K562 (cell line): ENCODE results near the gene TMEM217. TPM values are rescaled to one million over a fixed set of nuclear protein-coding genes. Genes with fewer than 3 reads are reported as not detected.

Source experiments
- BRD9 ChIP-seq: fragments of 450-650 bp; IDR thresholded peaks from 2 replicates; pipeline ENCODE4 v1.6.1; 2018; ENCODE audit warnings: low read depth; ENCODE audit not compliant: partially characterized antibody
- CHD1 ChIP-seq: fragments of 200-600 bp; sonication (generic); IDR thresholded peaks from one replicate; pipeline ENCODE4 v1.6.1; 2012; ENCODE audit warnings: mild to moderate bottlenecking, moderate library complexity, low read length, inconsistent platforms
- ELF1 ChIP-seq: fragments of 200-800 bp; sonication (Bioruptor generic); IDR thresholded peaks from 2 replicates; pipeline ENCODE4 v1.6.1; 2016; ENCODE audit warnings: missing genetic modification characterization, missing compliant biosample characterization
- ELF4 ChIP-seq: fragments of 450-650 bp; formaldehyde crosslinking; IDR thresholded peaks from 2 replicates; pipeline ENCODE4 v1.4.0; 2022; ENCODE audit warnings: missing genetic modification characterization
- FIP1L1 ChIP-seq: fragments of 200-400 bp; formaldehyde crosslinking; IDR thresholded peaks from 2 replicates; pipeline ENCODE4 v1.6.1; 2018; ENCODE audit warnings: mild to moderate bottlenecking, low read depth, low read length; ENCODE audit not compliant: poor library complexity, severe bottlenecking
- GTF2A2 ChIP-seq: IDR thresholded peaks from 2 replicates; pipeline ENCODE4 v1.6.1; 2016; ENCODE audit warnings: mild to moderate bottlenecking, missing genetic modification characterization, missing compliant biosample characterization
- POLR2H ChIP-seq: IDR thresholded peaks from 2 replicates; pipeline ENCODE4 v1.6.1; 2016; ENCODE audit warnings: missing genetic modification characterization, low read depth, mild to moderate bottlenecking, control low read depth, missing compliant biosample characterization, moderate library complexity
- RCOR1 ChIP-seq, 2 experiments: IDR thresholded peaks; 2 replicates each; pipeline ENCODE4 v1.6.1; 2012; ENCODE audit warnings: low read depth in 2 of 2, low read length in 2 of 2, borderline replicate concordance in 1 of 2, improper control_type of control experiment in 1 of 2
- SLC30A9 ChIP-seq: fragments of 250-450 bp; sonication (Bioruptor Pico); IDR thresholded peaks from 2 replicates; pipeline ENCODE4 v1.8.0; 2022; ENCODE audit warnings: mild to moderate bottlenecking, moderate library complexity
- TEAD1 ChIP-seq, 2 experiments: fragments of 450-650 bp in 1 of 2; sonication (generic) in 1 of 2; formaldehyde crosslinking; IDR thresholded peaks; 2 replicates each; pipeline versions ENCODE4 v1.4.0 to v1.8.0; 2020 to 2022; ENCODE audit warnings: mild to moderate bottlenecking in 2 of 2, missing genetic modification reagents in 1 of 2
- THRAP3 ChIP-seq: fragments of 450-650 bp; IDR thresholded peaks from 2 replicates; pipeline ENCODE4 v1.6.1; 2016; ENCODE audit warnings: mild to moderate bottlenecking, inconsistent platforms, borderline replicate concordance
- ZBTB8A ChIP-seq: fragments of 450-650 bp; IDR thresholded peaks from 2 replicates; pipeline ENCODE4 v1.6.1; 2018; ENCODE audit warnings: mild to moderate bottlenecking, moderate library complexity; ENCODE audit not compliant: partially characterized antibody
- ZNF175 ChIP-seq: fragments of 200-800 bp; sonication (Bioruptor generic); IDR thresholded peaks from 2 replicates; pipeline ENCODE4 v1.6.1; 2016; ENCODE audit warnings: low read depth, mild to moderate bottlenecking, missing genetic modification characterization, missing compliant biosample characterization
- ZNF408 ChIP-seq: fragments of 250-450 bp; sonication (Bioruptor Pico); IDR thresholded peaks from 2 replicates; pipeline ENCODE4 v1.4.0; 2020; ENCODE audit warnings: low read depth, mild to moderate bottlenecking, moderate library complexity
- ZNF41 ChIP-seq: fragments of 250-450 bp; sonication (Bioruptor Pico); conservative IDR thresholded peaks from 2 replicates; pipeline ENCODE4 v1.4.0; 2020; ENCODE audit warnings: mild to moderate bottlenecking
- ZNF518B ChIP-seq: fragments of 250-450 bp; sonication (Bioruptor Pico); IDR thresholded peaks from 2 replicates; pipeline ENCODE4 v1.5.0; 2021; ENCODE audit warnings: mild to moderate bottlenecking, moderate library complexity
- polyA plus RNA-seq, 8 experiments: library from polyadenylated mRNA; depleted of rRNA in 4 of 8; stranded (reverse) in 5 of 8; unstranded in 3 of 8; fragments of >200 nt; fragmentation: Nextera tagmentation in 2 of 8; fragmentation: Illumina TruSeq in 1 of 8; extraction: Ambion mirVana in 2 of 8; extraction: Trizol in 1 of 8; gene quantifications; 2 replicates each; pipeline versions ENCODE4 v1.2.1 to v1.2.3, GENCODE V29; 2011 to 2014; ENCODE audit warnings: inconsistent platforms in 1 of 8, missing spikeins in 1 of 8
- total RNA-seq, 7 experiments: library from RNA; depleted of rRNA in 6 of 7; stranded (reverse); fragments of >200 nt in 6 of 7; fragmentation: Illumina TruSeq in 2 of 7; extraction: Trizol in 2 of 7; gene quantifications; 2 replicates each; pipeline versions ENCODE4 v1.2.1 to v1.2.3, GENCODE V29; 2011 to 2021; ENCODE audit warnings: low replicate concordance in 1 of 7
- TF ChIP-seq, protein P1 (sequence below): fragments of 450-650 bp; formaldehyde crosslinking; IDR thresholded peaks from 2 replicates; pipeline ENCODE4 v1.4.0; 2020; ENCODE audit warnings: mild to moderate bottlenecking, mixed read lengths
- TF ChIP-seq, protein P2 (sequence below): sonication (generic); formaldehyde crosslinking; IDR thresholded peaks from 2 replicates; pipeline ENCODE4 v1.8.0; 2023; ENCODE audit warnings: mild to moderate bottlenecking, missing genetic modification reagents

The TMEM217 gene
- total and polyA plus RNA-seq, 9 of the 15 experiments (the other 6 are each of a cell fraction or from before 2014, with no cell fraction given): 1.3 to 8.0 (median 1.9) TPM

- TF ChIP-seq, protein P1, sequence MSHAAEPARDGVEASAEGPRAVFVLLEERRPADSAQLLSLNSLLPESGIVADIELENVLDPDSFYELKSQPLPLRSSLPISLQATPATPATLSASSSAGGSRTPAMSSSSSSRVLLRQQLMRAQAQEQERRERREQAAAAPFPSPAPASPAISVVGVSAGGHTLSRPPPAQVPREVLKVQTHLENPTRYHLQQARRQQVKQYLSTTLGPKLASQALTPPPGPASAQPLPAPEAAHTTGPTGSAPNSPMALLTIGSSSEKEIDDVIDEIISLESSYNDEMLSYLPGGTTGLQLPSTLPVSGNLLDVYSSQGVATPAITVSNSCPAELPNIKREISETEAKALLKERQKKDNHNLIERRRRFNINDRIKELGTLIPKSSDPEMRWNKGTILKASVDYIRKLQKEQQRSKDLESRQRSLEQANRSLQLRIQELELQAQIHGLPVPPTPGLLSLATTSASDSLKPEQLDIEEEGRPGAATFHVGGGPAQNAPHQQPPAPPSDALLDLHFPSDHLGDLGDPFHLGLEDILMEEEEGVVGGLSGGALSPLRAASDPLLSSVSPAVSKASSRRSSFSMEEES: no peak; the same call in 1 of the 2 replicates
- 0 out of 2 replicates have a peak, but pooled peaks have one; percentile 9 for TF ChIP-seq ZNF41
- TF ChIP-seq GTF2A2 (tag): no peak
- TF ChIP-seq CHD1: peak; percentile 68
- TF ChIP-seq ZNF408 (CRISPR knock-in tag): no peak
- TF ChIP-seq ELF4 (CRISPR knock-in tag): peak; percentile 53; the same call in 1 of the 2 replicates
- peak; percentile 92 for TF ChIP-seq FIP1L1
- no peak for TF ChIP-seq ZNF518B
- no peak for TF ChIP-seq ZBTB8A
- TF ChIP-seq, protein P2, sequence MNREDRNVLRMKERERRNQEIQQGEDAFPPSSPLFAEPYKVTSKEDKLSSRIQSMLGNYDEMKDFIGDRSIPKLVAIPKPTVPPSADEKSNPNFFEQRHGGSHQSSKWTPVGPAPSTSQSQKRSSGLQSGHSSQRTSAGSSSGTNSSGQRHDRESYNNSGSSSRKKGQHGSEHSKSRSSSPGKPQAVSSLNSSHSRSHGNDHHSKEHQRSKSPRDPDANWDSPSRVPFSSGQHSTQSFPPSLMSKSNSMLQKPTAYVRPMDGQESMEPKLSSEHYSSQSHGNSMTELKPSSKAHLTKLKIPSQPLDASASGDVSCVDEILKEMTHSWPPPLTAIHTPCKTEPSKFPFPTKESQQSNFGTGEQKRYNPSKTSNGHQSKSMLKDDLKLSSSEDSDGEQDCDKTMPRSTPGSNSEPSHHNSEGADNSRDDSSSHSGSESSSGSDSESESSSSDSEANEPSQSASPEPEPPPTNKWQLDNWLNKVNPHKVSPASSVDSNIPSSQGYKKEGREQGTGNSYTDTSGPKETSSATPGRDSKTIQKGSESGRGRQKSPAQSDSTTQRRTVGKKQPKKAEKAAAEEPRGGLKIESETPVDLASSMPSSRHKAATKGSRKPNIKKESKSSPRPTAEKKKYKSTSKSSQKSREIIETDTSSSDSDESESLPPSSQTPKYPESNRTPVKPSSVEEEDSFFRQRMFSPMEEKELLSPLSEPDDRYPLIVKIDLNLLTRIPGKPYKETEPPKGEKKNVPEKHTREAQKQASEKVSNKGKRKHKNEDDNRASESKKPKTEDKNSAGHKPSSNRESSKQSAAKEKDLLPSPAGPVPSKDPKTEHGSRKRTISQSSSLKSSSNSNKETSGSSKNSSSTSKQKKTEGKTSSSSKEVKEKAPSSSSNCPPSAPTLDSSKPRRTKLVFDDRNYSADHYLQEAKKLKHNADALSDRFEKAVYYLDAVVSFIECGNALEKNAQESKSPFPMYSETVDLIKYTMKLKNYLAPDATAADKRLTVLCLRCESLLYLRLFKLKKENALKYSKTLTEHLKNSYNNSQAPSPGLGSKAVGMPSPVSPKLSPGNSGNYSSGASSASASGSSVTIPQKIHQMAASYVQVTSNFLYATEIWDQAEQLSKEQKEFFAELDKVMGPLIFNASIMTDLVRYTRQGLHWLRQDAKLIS: peak; percentile 95
- peak in 1 of 2 experiments; percentile 76; a peak in 3 of 4 replicates for TF ChIP-seq TEAD1 (CRISPR knock-in tag; IDR thresholded peaks at IDR 0.05)
- TF ChIP-seq RCOR1 (IDR thresholded peaks at IDR 0.05; ENCODE audit: borderline replicate concordance in 1 of 2, low read depth in 2 of 2, low read length in 2 of 2): peak in 1 of 2 experiments; percentile 35; a peak in 2 of 4 replicates
- no peak for TF ChIP-seq SLC30A9
- TF ChIP-seq ZNF175 (CRISPR knock-in tag): no peak
- TF ChIP-seq BRD9: peak; percentile 81
- TF ChIP-seq ELF1 (tag): no peak
- peak; percentile 63; the same call in 1 of the 2 replicates for TF ChIP-seq POLR2H (tag)
- TF ChIP-seq THRAP3: no peak
Observed at GRCh38 chr6:37257634-37258404, at the start of gene TMEM217, which contains the start of gene TBC1D22B (continued).
